Smooth muscle cell (in vitro differentiated cells): ENCODE data around the gene GRID2. TPM values are rescaled to one million over a fixed set of nuclear protein-coding genes. Genes with fewer than 3 reads are reported as not detected.
"Not testable (repeated sequence)": the region's sequence is repeated elsewhere in the genome, so short reads cannot be mapped to it uniquely, and the experiment has no call there.

Source experiments
- DNase-seq: peaks from one replicate; lab custom pipeline; 2025; ENCODE audit not compliant: unreplicated experiment; lab: John Stamatoyannopoulos, UW
- H2AFZ ChIP-seq: fragments of 200-600 bp; sonication (generic); 2 replicates; pipeline ENCODE4 v1.6.0; 2016; ENCODE audit warnings: antibody characterized with exemption, low read depth, mild to moderate bottlenecking
- H3F3A ChIP-seq: fragments of 200-600 bp; sonication (generic); 2 replicates; pipeline ENCODE4 v1.6.0; 2017; ENCODE audit warnings: antibody characterized with exemption, low read depth
- H3K27ac ChIP-seq: fragments of 200-600 bp; sonication (generic); 2 replicates; pipeline ENCODE4 v1.5.1; 2016; ENCODE audit warnings: low read depth, mild to moderate bottlenecking
- H3K27me3 ChIP-seq: fragments of 200-600 bp; sonication (generic); 2 replicates; pipeline ENCODE4 v1.6.1; 2016; ENCODE audit warnings: low read depth, mild to moderate bottlenecking
- H3K36me3 ChIP-seq: fragments of 200-600 bp; sonication (generic); 2 replicates; pipeline ENCODE4 v1.5.1; 2016; ENCODE audit warnings: low read depth
- H3K4me1 ChIP-seq: fragments of 200-600 bp; sonication (generic); 2 replicates; pipeline ENCODE4 v1.5.1; 2016; ENCODE audit warnings: low read depth
- H3K4me2 ChIP-seq: fragments of 200-600 bp; sonication (generic); 2 replicates; pipeline ENCODE4 v1.6.0; 2016; ENCODE audit warnings: mild to moderate bottlenecking
- H3K4me3 ChIP-seq: fragments of 200-600 bp; sonication (generic); 2 replicates; pipeline ENCODE4 v1.5.1; 2016; ENCODE audit warnings: mild to moderate bottlenecking
- H3K79me2 ChIP-seq: fragments of 200-600 bp; sonication (generic); 2 replicates; pipeline ENCODE4 v1.6.0; 2016; ENCODE audit warnings: low read depth, mild to moderate bottlenecking
- H3K9ac ChIP-seq: fragments of 200-600 bp; sonication (generic); 2 replicates; pipeline ENCODE4 v1.6.0; 2016; ENCODE audit warnings: low read depth
- H3K9me3 ChIP-seq: fragments of 200-600 bp; sonication (generic); replicated peaks from 2 replicates; pipeline ENCODE4 v1.5.1; 2016; ENCODE audit warnings: low read depth
- H4K20me1 ChIP-seq: fragments of 200-600 bp; sonication (generic); 2 replicates; pipeline ENCODE4 v1.6.0; 2016; ENCODE audit warnings: low read depth
- WGBS: methylation state at CpG from one replicate; pipeline ENCODE4 v1.1.7; 2016; ENCODE audit warnings: low lambda C conversion rate; 5-methylcytosine and 5-hydroxymethylcytosine counted together
- polyA plus RNA-seq: library from polyadenylated mRNA; unstranded; fragments of >200 nt; fragmentation: Nextera tagmentation; extraction: Ambion mirVana; gene quantifications from 2 replicates; pipeline ENCODE4 v1.2.1, GENCODE V29; 2016
- total RNA-seq: library from RNA; depleted of rRNA; stranded (reverse); fragments of >200 nt; gene quantifications from 2 replicates; pipeline ENCODE4 v1.2.3, GENCODE V29; 2014
- TF ChIP-seq, protein P1 (sequence below): fragments of 200-600 bp; sonication (generic); IDR thresholded peaks from 2 replicates; pipeline ENCODE4 v1.5.1; 2017; ENCODE audit warnings: borderline replicate concordance, mild to moderate bottlenecking, antibody characterized with exemption; ENCODE audit not compliant: insufficient read depth, poor library complexity, severe bottlenecking

The GRID2 gene
- total and polyA plus RNA-seq, 2 experiments from 2014 or later = 1.2 TPM; not detected in 1

DNA sequence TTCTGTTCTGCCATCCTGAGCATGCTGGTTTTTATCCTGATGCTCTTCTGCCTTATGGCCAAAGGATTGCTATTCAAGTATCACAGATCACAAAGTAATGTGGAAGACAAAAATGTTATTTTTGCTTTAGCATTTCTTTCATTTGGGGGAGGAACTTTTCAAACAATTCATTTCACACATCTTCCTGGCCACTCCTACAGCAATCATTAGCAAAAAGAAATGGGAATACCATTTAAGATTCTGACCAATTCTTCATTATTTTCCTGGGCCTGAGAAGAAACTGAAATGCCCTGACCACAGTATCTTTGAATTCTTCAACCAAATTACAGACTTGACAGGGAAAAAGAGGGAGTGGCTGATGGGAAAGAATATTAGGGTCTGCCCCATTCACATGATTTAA is 38.0 kb upstream of the GRID2 start:
- no peak for DNase-seq
- Histone ChIP-seq H3K27me3 (no peaks in the 10 kb centered on the region), H3K36me3 (no peaks in the 10 kb centered on the region), H3F3A (no peaks in the 10 kb centered on the region), H3K9me3 (no peaks in the 10 kb centered on the region), H2AFZ (no peak overlapping the region), H3K9ac (no peak overlapping the region), H4K20me1 (no peaks in the 10 kb centered on the region), H3K4me1 (no peaks in the 10 kb centered on the region), H3K27ac (no peak overlapping the region), H3K4me2 (no peak overlapping the region), H3K4me3 (no peak overlapping the region), H3K79me2 (no peaks in the 10 kb centered on the region)
- TF ChIP-seq, protein P1, sequence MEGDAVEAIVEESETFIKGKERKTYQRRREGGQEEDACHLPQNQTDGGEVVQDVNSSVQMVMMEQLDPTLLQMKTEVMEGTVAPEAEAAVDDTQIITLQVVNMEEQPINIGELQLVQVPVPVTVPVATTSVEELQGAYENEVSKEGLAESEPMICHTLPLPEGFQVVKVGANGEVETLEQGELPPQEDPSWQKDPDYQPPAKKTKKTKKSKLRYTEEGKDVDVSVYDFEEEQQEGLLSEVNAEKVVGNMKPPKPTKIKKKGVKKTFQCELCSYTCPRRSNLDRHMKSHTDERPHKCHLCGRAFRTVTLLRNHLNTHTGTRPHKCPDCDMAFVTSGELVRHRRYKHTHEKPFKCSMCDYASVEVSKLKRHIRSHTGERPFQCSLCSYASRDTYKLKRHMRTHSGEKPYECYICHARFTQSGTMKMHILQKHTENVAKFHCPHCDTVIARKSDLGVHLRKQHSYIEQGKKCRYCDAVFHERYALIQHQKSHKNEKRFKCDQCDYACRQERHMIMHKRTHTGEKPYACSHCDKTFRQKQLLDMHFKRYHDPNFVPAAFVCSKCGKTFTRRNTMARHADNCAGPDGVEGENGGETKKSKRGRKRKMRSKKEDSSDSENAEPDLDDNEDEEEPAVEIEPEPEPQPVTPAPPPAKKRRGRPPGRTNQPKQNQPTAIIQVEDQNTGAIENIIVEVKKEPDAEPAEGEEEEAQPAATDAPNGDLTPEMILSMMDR = no peak

DNA sequence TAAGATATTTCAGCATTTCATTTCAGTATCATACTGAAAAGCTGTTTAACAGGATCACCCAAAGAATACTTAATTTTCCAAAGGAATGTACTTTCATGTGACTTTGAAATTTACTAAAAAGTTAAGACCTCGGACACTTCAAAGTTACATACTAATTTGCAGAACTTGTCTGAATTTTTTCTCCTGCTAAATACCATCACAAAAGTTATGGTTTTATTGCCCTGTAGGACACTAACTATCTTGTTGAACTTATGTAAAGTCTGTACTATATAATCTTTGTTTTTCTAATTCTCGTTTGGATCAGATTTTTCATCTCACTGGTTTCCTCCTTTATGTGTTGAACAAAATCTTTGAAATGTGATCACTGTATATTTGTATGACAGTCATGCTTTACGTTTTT is 37.2 kb upstream of the GRID2 start:
- Histone ChIP-seq H3K4me2 (no peak overlapping the region), H3K27ac (no peak overlapping the region), H3F3A (no peaks in the 10 kb centered on the region), H3K36me3 (no peaks in the 10 kb centered on the region), H2AFZ (peak overlapping the region; percentile 30), H4K20me1 (no peaks in the 10 kb centered on the region), H3K4me1 (no peaks in the 10 kb centered on the region), H3K9ac (no peak overlapping the region), H3K4me3 (no peak overlapping the region), H3K79me2 (no peaks in the 10 kb centered on the region), H3K9me3 (no peaks in the 10 kb centered on the region), H3K27me3 (no peaks in the 10 kb centered on the region)
- DNase-seq = no peak
- WGBS = 86% methylated on average over 3 of the region's 3 CpGs
- TF ChIP-seq, protein P1 = no peak

DNA sequence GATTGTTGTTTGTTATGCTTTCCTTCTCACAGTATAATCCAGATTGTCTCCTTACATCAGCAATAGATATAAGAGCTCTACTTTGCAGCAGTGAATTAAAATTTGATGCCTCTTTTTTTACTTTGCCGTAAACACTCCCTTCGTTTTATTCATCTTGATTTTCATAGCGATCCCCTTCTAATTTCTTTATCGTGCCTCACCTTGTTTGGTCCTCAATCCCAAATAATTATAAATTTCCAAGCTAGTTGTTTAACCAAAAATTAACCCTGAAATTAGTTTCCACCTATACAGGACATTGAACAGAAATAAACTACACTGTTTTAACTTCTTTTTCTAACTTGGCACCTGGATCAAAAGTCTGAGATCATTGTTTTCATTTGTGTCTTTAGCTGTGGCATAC is 35.1 kb upstream of the GRID2 start:
- no peaks in the 10 kb centered on the region for H3K79me2 ChIP-seq
- 96% methylated on average over 4 of the region's 4 CpGs for WGBS
- H4K20me1 ChIP-seq = no peaks in the 10 kb centered on the region
- H3K4me2 ChIP-seq = no peak overlapping the region
- H3K27me3 ChIP-seq = no peaks in the 10 kb centered on the region
- H3K4me3 ChIP-seq = no peak overlapping the region
- H3K4me1 ChIP-seq = no peaks in the 10 kb centered on the region
- H3F3A ChIP-seq = no peaks in the 10 kb centered on the region
- no peaks in the 10 kb centered on the region for H3K9me3 ChIP-seq
- TF ChIP-seq, protein P1 = no peak
- no peak overlapping the region for H2AFZ ChIP-seq
- H3K9ac ChIP-seq = no peak overlapping the region
- no peak overlapping the region for H3K27ac ChIP-seq
- H3K36me3 ChIP-seq = no peaks in the 10 kb centered on the region
- no peak for DNase-seq

DNA sequence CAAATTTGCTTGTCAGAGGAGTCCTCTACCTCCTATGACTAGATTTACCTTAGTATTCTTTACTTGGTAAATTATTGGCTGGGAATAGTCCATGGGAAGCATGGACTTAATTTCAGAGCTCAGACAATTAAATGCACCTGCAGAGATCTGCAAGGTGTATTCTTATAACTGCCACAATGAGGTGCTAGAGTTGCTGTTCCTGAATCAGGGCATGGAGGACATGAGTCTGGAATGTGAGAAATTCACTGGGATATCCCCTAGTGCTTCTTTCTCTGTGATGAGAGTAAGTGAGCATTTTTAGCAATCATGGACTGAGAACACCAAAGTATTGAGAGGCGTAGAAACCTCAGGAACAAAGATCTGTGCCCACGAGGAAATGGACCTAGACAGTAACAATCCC is 32.9 kb upstream of the GRID2 start:
- Histone ChIP-seq H3K79me2 (no peaks in the 10 kb centered on the region), H3F3A (no peaks in the 10 kb centered on the region), H3K4me1 (no peaks in the 10 kb centered on the region), H3K4me3 (no peak overlapping the region), H3K27ac (no peak overlapping the region), H3K9me3 (no peaks in the 10 kb centered on the region), H2AFZ (no peak overlapping the region), H3K27me3 (peaks cover 8% of the 10 kb centered on the region), H3K4me2 (no peak overlapping the region), H4K20me1 (no peaks in the 10 kb centered on the region), H3K36me3 (no peaks in the 10 kb centered on the region), H3K9ac (no peak overlapping the region)
- no peak for DNase-seq
- WGBS = 57% methylated on average over 2 of the region's 2 CpGs
- TF ChIP-seq, protein P1 = no peak

DNA sequence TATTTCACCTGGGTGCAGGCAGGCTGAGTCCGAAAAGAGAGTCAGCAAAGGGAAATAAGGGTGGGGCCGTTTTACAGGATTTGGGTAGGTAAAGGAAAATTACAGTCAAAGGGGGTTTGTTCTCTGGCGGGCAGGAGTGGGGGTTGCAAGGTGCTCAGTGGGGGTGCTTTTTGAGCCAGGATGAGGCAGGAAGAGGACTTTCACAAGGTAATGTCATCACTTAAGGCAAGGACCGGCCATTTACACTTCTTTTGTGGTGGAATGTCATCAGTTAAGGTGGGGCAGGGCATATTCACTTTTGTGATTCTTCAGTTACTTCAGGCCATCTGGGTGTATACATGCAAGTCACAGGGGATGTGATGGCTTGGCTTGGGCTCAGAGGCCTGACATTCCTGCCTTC is 32.2 kb upstream of the GRID2 start:
- not testable (repeated sequence) for H3K9ac ChIP-seq, DNase-seq, H4K20me1 ChIP-seq, H3K9me3 ChIP-seq, H3K4me3 ChIP-seq, H3F3A ChIP-seq, H3K4me1 ChIP-seq, H3K4me2 ChIP-seq, H3K36me3 ChIP-seq, H3K27ac ChIP-seq, H2AFZ ChIP-seq, H3K79me2 ChIP-seq
- 53% methylated on average over 4 of the region's 4 CpGs for WGBS
- H3K27me3 ChIP-seq = peaks cover 12% of the 10 kb centered on the region

DNA sequence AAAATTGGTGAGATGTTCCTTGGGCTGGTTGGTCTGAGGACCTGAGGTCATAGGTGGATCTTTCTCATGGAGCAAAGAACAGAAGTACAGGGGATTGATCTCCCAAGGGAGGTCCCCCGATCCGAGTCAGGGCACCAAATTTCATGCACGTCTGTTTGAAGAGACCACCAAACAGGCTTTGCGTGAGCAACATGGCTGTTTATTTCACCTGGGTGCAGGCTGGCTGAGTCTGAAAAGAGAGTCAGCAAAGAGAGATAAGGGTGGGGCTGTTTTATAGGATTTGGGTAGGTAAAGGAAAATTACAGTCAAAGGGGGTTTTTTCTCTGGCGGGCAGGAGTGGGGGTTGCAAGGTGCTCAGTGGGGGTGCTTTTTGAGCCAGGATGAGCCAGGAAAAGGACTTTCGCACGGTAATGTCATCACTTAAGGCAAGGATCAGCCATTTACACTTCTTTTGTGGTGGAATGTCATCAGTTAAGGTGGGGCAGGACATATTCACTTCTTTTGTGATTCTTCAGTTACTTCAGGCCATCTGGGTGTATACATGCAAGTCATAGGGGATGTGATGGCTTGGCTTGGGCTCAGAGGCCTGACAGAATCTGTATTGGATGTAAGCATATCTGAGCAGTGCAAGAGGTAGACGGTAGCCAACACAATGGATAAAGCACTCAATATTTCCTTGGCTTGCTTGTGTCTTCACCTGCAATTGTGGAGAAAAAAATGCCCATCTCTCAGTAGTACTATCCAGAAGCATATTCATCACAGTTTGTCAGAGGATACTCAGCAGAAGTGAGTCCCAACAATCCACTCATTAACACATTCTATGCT is 26.5 kb upstream of the GRID2 start:
- not testable (repeated sequence) for H3F3A ChIP-seq, H4K20me1 ChIP-seq, H3K9ac ChIP-seq, H3K79me2 ChIP-seq, H3K4me2 ChIP-seq, H3K9me3 ChIP-seq, H3K4me1 ChIP-seq, H3K27ac ChIP-seq, DNase-seq, H2AFZ ChIP-seq, H3K4me3 ChIP-seq, H3K36me3 ChIP-seq
- peaks cover 43% of the 10 kb centered on the region for H3K27me3 ChIP-seq
- WGBS = 36% methylated on average over 8 of the region's 8 CpGs
